Frontal cortex (tissue), 4 donors: ENCODE measurements around the gene UBE2J2. TPM values are rescaled to one million over a fixed set of nuclear protein-coding genes. Genes with fewer than 3 reads are reported as not detected.
"Not testable (repeated sequence)": the region's sequence is repeated elsewhere in the genome, so short reads cannot be mapped to it uniquely, and the experiment has no call there.

Source experiments
- DNase-seq, 2 donors: peaks; one replicate each; pipeline ENCODE4 v3.0.0; 2012; ENCODE audit warnings: low spot score in 2 of 2
- FAIRE-seq: peaks from 2 replicates; lab custom pipeline; 2012; peaks lifted over from hg19 to GRCh38; lab: Jason Lieb, UNC
- total RNA-seq: library from RNA; depleted of rRNA; stranded (reverse); fragments of >200 nt; gene quantifications from one replicate; pipeline ENCODE4 v1.2.3, GENCODE V29; 2014
- donor health status: control.
- donor health status: control.
- donor health status: control.

The UBE2J2 gene
- total RNA-seq, 1 donor from 2014 or later = 37.9 TPM

DNA sequence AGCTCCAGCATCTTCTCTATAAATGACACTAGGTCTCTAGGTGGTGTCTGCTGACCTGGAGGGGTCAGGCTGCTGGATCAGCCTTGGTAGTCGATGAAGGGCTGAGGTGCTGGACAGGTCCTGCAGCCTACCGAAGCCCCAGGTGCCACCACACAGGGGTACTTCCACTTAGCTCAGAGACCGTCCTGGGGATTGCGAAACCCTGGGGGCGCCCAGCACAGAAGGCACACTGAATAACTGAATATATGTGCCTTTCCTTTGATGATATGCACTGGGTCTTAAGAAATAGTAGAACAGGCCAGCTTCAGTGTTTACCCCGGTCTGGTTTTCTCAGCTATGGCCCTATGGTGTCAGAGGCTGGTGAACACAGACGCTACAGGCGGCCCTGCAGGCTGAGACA lies 10.9 kb downstream of the UBE2J2 start:
- FAIRE-seq (no peak), DNase-seq (no peak)

DNA sequence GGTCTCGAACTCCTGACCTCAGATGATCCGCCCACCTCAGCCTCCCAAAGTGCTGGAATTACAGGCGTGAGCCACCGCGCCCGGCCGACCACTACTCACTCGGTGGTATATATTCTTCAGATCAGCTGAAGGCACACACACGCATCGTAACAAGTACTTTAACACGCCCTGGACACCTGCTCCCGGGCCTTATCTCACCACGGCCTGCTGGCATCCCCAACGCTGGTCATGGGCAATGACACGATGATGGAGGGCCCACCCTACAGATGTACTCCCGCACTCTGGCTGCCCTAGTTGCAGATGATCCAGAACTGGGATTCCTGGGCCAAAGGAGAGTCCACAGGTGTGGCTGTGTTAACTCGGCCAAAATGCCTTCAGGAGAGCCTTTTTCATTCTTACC lies 11.6 kb downstream of the UBE2J2 start:
- no peak for DNase-seq
- FAIRE-seq = no peak

DNA sequence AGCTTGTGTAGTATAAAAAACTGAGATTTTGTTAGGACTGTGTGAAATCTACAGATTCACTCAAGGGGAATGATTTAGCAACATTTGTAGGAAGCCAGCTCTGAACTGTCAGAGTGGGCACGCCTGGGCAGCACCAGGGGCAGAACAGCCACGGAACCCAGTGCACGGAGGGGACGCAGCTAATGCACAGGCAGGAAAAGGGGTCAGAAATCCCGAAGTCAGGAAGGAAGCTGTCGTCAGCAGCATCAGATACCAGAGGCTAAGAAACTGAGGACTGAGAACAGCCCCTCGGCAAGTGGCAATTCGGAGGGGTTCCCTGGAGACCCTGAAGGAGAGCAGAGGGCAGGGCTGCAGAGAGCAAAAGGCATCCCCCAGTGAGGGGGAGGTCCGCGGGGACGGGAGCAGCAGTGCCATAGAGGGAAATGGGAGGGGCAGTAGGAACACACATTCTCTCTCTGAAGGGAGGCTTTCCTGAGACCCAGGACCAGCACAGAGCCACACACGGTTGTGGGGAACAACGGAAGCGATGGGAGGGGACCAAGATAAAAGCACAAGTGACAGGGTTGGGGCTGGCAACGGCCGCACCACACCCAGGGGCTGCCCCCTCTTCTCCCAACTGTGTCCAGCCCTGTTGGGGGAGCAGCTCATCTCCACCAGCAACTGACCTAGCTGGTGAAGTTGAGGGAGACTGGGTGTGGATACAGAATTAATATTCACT lies 12.7 kb downstream of the UBE2J2 start:
- DNase-seq (no peak), FAIRE-seq (no peak)

DNA sequence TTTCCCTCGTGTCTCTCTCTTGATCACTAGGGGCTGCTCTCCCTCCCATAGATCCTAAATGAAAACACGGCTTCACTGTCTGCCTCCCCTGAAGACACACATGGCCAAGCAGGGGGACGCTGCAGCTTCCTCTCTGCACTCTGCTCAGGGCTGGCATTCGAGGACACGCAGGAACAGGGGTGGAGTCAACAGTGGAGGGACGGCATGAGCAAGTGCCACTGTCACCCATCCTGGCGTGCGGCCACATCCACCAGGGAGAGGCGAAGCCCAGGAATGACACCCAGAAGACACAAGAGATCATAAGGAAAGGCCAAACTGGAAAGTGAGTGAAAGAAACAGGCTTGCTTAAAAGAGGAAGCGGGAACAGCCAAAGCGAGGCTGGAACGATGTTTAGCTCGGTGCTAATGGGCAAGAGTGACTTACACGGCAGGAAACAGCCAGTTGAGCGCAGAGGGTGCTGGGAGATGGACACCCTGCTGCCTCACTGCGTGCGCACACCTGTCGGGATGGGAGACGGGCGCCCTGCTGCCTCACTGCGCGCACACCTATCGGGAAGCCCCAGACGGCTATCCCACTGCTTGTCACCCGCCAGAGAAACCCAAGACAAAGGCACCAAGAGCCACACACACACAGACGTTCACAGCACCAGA lies 13.6 kb downstream of the UBE2J2 start:
- no peak for FAIRE-seq
- no peak for DNase-seq

DNA sequence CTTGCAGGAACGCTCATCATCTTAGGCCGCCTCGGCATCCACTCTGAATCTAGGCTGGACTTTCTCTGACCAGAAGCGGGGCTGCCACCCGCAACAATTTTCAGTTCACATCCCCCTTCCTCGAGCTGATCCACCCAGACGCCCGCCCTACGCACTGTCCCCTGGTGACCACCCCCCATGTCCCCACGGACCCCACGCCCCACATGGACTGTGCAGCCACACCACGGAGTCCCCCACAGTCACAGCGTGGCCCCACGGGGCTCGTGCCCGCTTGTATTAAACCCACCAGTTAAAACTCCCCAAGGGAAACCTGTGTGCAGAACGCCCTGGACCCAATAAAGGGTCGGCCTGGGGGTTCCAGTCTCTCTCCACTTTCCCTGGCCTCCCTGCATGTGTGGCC lies 14.1 kb downstream of the UBE2J2 start:
- no peak for DNase-seq
- FAIRE-seq = no peak

DNA sequence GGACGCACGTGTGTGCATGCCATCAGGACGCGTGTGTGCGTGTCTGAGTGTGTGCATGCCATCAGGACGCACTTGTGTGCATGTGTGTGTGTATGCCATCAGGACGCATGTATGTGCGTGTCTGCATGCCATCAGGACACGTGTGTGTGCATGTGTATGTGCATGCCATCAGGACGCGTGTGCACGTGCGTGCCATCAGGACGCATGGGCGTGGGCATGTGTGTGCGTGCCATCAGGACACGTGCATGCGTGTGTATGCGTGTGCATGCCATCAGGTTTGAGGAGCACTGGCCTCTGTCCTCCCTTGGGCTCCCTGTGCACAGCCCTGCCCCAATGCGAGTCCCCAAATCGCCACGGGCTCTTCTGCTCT lies 14.6 kb downstream of the UBE2J2 start:
- FAIRE-seq = no peak

DNA sequence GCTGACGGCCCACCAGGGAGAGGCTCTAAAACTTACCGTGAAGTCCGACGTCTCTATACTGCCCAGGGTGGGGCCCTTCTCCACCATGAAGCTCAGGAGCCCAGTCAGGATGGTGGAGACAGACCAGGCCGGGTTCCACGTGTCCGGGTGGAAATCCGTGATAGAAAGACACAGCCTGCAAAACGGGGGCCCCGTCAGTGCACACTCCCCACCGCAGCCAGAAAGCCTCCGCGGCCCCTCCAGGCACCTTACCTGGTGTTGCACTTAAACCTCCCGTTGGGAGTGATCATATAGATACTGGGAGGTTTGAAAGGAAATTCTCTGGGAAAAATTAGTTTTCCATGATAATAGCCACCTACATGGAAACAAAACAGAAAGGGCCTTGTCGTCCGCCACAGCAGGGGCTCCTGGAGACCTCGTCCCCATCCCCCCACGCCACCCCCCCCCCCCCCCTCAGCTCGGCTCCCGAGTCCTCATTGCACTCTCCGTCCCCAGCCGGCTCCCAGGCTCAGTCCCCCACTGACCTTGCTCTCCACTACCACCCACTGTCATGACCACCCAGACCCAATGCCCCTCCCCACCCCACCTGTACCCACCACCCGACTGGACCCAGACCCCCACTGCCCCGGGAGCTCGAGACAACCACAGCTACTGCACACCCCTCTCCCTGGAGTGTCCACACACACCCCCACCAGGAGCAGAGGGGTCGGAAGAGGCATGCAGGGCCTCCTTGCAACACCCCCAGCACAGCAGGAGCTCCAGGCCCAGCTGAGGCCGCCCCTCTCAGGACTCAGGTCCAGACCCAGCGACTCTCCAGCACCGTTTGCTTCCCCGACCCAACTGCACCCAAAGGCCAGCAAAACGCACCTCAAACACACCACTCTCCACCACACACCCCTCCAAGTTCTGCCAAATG lies 16.4 kb downstream of the UBE2J2 start:
- FAIRE-seq (no peak), DNase-seq (no peak)

More for the DNA sequence above, 14.6 kb downstream of the UBE2J2 start:
- DNase-seq = no peak

DNA sequence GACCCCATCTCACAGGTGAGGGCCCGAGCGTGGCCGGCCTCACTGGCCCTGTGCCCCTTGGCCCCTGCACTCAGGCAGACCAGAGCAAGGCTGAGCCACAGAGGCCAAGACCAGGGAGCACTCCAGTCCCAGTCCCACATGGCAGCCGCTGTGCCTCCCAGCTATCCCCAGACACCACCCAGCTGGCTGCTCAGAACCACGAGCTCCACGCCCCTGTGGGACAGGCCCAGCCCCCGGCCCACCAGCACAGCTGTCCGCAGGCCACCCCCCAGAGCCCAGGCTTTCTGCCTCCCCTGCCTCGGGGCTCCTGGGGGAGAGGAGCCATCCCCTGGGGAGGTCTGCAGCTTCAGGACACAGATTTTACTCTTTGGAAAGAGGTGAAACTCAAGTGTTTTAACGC lies 18.0 kb downstream of the UBE2J2 start:
- FAIRE-seq = no peak
- no peak for DNase-seq

DNA sequence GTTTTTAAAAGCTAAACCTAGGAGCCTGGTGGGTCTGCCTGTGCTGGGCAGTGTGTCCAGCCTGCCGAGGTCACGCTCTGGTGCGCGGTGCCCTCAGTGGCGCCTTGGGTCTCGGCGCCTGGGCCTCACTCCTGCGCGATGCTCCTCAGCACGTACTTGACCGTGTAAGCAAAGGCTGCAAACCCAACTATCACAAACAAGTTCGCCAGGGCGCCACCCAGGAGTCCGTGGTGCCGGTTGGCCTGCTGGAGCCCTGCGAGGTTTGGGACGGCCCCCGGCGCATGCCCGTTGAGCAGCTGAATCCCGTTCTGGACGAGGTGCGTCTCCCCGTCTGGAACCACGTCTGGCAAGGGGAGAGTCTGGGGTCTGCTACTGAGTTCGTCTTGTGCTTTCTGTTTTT lies 18.6 kb downstream of the UBE2J2 start:
- DNase-seq (no peak), FAIRE-seq (no peak)

DNA sequence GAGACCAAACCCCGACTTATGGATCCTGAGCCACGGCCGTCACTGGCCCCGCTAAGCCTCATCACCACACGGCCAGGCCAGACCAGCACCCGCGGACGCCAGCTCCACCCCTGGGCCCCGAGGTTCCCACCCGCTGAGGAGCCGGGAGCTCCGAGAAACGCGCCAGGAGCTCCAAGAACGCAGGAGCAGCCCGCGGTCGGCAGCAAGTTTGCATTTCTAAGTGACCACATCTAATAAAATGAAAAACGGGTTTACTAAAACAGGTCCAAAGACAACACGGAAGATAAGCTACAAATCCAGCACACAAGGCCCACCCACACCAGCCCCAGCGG lies 19.0 kb downstream of the UBE2J2 start:
- DNase-seq (no peak), FAIRE-seq (no peak)

DNA sequence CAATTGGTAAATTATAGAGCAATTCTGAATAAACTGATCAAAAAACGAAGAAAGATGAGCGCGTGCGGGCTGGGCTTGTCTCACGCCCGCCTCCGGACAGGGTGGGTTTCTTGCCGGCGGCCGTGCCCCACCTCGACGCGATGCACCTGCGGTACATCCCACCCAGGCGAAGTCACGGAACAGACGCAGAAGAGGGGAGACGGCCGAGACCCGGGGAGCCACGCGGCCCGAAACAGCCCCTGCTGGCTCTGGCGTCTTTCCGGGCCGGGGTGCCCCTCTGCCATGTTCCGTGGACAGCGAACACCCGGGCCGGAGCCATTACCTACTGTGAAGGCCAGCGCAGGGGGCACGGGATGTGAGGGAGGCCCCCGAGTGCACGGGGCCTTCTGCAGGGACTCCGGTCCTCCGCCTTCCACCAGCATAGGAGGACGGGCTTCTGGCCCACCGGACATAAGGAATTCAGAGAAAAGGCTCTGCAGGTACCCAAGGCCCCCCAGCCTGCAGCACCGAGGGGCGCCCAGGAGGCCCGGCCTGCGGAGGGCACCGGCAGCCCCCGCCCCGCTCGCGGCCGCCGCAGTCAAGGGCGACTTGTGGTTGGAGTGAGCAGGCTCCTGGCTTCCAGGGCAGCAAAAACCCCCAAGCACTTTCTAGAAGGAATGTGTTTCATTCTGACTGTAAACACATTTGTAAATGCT lies 19.5 kb downstream of the UBE2J2 start:
- DNase-seq (no peak), FAIRE-seq (no peak)

DNA sequence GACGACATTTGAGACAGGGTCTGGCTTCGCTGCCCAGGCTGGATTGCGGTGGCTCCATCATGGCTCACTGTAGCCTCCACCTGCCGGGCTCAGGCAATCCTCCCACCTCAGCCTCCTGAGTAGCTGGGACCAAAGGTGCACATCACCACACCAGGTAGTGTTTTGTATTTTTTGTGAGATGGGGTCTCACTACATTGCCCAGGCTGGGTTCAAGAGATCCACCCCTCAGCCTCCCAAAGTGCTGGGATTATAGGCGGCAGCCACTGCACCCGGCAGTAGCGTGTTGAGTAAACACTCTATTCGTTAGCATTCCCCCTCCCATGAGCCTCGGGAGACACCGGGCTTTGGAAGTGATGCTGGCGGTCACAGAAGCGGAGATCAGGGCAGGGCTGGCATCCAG lies 20.3 kb downstream of the UBE2J2 start:
- DNase-seq (no peak), FAIRE-seq (no peak)

DNA sequence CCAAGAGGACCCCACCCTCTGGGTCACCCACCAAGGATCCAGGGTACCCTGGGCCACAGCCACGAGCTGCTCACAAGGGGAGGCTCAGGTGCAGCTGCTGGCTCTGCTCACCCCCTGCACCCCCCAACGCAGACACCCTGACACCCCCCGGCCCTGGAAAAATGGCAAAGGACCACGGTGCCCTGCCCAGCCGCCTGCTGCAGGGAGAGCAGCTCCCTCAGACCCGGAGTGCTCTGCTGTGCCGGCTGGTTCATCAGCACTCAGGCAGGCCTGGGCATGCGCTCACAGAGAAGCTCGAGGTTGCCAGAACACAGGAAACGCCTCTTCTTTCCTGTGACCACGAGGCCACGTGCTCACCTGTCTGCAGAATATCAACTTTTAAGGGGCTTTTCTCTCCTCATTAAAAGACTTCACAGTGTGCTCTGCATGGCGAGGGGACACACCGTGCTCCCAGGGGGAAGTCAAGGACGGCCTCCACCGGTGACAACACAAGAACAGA lies 22.8 kb downstream of the UBE2J2 start:
- FAIRE-seq (no peak), DNase-seq (no peak)

DNA sequence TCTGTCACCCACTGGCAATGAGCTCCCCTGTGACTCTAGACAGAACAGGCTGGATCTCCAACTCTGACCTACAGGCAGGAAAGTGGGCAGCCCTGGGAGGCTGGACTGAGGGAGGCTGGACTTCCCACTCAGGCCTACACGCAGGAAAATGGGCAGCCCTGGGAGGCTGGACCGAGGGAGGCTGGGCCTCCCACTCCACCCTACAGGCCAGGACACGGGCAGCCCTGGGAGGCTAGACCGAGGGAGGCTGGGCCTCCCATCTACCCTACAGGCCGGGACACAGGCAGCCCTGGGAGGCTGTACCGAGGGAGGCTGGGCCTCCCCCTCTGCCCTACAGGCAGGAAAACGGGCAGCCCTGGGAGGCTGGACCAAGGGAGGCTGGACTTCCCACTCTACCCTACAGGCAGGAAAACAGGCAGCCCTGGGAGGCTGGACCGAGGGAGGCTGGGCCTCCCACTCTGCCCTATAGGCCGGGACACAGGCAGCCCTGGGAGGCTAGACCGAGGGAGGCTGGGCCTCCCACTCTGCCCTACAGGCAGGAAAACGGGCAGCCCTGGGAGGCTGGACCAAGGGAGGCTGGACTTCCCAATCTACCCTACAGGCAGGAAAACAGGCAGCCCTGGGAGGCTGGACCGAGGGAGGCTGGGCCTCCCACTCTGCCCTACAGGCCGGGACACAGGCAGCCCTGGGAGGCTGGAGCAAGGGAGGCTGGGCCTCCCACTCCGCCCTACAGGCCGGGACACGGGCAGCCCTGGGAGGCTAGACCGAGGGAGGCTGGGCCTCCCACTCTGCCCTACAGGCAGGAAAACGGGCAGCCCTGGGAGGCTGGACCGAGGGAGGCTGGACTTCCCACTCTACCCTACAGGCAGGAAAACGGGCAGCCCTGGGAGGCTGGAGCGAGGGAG lies 25.4 kb downstream of the UBE2J2 start:
- not testable (repeated sequence) for DNase-seq, FAIRE-seq

DNA sequence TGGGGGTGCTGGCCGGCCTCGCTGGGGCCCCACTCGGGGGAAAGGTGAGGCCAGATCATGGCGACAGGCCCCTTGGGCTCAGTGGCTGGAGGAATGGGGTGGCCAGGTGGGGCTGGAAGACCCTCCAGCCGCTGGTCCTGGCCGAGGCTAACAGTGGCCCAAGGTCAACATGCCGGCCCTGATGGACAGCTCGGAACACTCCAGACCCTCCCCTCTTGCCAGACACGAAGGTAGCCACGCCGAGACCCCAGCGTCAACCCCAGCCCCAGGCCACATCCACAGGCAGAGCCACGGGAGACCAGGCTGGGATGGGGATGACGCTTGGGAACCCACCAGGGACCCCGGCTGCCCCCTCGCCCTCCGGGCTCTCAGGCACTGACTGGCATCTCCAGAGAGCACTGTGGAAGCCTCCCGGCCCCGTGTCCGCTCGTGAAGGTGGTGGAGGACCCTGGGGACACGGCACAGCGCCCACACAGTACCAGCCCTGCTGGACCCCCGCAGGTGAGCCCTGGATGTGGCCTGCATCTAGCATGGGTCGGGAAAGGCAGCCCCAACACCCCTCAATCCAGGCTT lies 26.2 kb downstream of the UBE2J2 start:
- DNase-seq = no peak
- FAIRE-seq = no peak

DNA sequence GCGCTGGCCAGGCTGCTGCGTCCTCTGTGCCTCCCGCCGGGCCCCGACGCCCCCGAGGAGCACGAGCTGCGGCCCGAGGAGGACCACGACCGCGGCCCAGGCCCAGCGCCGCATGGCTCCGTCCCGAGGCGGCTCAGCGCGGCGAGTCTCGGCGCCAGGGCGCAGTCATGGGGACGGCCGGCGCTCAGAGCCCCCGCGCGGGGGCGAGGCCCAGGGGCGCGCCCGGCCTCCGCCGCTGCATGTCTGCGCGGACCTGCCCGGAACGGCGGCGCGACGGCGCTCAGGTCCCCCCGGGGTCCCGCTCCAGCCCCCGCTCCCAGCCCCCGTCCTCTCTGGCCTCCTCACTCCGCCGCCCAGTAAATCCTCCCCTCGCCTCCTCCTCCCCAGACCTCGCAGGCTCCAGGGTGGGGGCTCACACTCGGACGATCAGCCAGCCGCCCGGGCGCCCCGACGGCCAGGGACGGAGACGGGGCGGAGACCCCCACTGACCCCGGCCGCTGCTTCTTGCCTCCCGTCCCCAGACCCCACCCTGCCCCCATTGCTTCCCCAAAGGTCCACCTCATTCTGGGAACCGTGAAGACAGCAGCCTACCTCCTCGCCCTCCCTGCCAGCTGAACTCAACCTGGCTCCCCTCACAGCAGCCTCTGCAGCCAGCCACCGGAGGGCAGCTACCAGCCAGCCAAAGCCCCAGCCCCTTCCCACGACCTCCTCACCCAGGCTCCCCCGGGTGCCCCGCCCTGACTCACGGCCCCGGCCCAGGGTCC lies 26.9 kb downstream of the UBE2J2 start, which contains the start of gene C1QTNF12:
Gene C1QTNF12 (minus strand): TSS at position 146 of the 764 bp plus-strand sequence. CDS start 32 bp downstream, at position 114.
- no peak for DNase-seq
- no peak for FAIRE-seq

DNA sequence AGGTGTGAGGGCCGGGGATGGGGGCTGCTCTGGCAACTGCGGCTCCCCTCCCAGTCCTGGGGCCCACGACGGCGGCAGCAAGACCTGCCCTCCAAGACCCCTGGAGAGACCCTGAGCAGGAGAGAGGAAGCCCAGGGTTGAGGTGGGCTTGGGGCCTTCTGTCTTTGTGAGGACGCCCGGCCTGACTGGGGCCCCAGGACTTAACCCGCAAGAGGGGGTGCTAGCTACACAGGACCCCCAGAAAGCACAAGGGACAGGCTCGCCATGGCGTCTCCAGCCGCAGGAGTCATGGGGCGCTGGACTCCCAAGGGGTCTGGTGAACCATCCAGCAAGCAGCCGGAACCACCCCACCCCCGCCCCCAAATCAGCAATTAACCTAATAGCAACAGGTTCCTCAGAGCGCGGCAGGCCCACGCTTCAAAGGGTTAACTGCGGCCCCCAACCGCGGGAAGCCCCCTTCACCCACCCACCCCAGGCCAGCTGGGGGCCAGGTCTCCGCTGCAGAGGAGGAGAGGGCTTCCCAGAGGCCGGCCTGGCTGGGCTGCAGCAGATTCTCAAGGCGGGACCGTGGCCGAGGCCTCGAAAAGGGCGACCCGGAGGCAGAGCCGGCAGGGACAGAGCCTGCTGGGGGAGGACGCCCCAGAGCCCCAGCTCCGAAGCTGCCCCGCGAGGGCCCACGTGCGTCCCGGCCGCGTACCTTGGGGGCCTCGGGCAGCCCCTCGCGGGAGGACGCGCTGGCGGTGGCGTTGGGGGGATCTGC lies 27.7 kb downstream of the UBE2J2 start:
- DNase-seq = no peak
- FAIRE-seq = no peak
